BLaER1 treated with 17β-estradiol and CSF1 and Interleukin-3, amounts not matched to agents 10 nM and 100 nM (cell line): ENCODE measurements around the gene POU2F3.
A peak's percentile ranks its signal among the peaks of the same experiment; 100 is the strongest.

Source experiments
- H3K27ac ChIP-seq, 11 experiments: shearing (Covaris generic); formaldehyde crosslinking; 2 replicates each; pipeline ENCODE4 v1.8.1; 2022
- H3K27me3 ChIP-seq, 11 experiments: shearing (Covaris generic); formaldehyde crosslinking; 2 replicates each; pipeline ENCODE4 v1.8.1; 2022
- H3K36me3 ChIP-seq, 11 experiments: shearing (Covaris generic); formaldehyde crosslinking; 2 replicates each; pipeline ENCODE4 v1.8.1; 2022
- H3K4me1 ChIP-seq, 10 experiments: shearing (Covaris generic); formaldehyde crosslinking; 2 replicates each; pipeline ENCODE4 v1.8.1; 2022
- H3K4me2 ChIP-seq, 11 experiments: shearing (Covaris generic); formaldehyde crosslinking; 2 replicates each; pipeline ENCODE4 v1.8.1; 2022
- H3K4me3 ChIP-seq, 10 experiments: shearing (Covaris generic); formaldehyde crosslinking; 2 replicates each; pipeline ENCODE4 v1.8.1; 2022
- H3K9ac ChIP-seq, 11 experiments: shearing (Covaris generic); formaldehyde crosslinking; 2 replicates each; pipeline ENCODE4 v1.8.1; 2022
- H3K9me3 ChIP-seq, 11 experiments: shearing (Covaris generic); formaldehyde crosslinking; replicated peaks in 1 of 11; 2 replicates each; pipeline ENCODE4 v1.8.1; 2022
- H4K20me1 ChIP-seq, 11 experiments: shearing (Covaris generic); formaldehyde crosslinking; 2 replicates each; pipeline ENCODE4 v1.8.1; 2022
- Cebpa-rat ChIP-seq, 11 experiments: shearing (Covaris generic); IDR thresholded peaks; 2 replicates each; pipeline ENCODE4 v1.8.1; 2022

Gene POU2F3

DNA sequence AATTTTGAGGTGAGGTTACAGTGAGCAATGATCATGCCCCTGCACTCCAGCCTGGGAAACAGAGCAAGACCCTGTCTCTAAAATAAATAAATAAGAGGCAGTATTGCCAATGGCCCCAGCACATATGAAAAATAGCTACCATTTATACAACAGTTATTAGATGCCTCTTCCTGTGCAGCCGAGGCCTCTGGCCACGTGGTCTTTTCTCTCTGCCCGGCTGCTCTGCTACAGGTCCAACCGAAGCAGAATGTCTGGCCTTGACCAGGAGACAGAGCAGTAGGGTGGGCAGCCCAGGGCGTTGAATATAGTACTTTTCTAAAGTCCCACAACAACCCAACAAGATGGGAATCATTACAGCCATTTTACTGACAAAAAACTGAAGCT, 41.5 kb upstream of the POU2F3 start:
- no peaks in the 10 kb centered on the region for H3K36me3 ChIP-seq
- no peak for TF ChIP-seq Cebpa-rat (IDR thresholded peaks at IDR 0.05)
- no peaks in the 10 kb centered on the region for H4K20me1 ChIP-seq
- no peak overlapping the region for H3K4me2 ChIP-seq
- no peak overlapping the region for H3K4me3 ChIP-seq
- peaks cover 0 to 7% (median 0%) of the 10 kb centered on the region in 11 experiments; a peak in 3 of 22 replicates for H3K27me3 ChIP-seq
- no peaks in the 10 kb centered on the region for H3K9me3 ChIP-seq
- H3K4me1 ChIP-seq = peaks cover 0 to 16% (median 5%) of the 10 kb centered on the region in 10 experiments; a peak in 8 of 20 replicates
- H3K27ac ChIP-seq = no peak overlapping the region
- no peak overlapping the region for H3K9ac ChIP-seq

DNA sequence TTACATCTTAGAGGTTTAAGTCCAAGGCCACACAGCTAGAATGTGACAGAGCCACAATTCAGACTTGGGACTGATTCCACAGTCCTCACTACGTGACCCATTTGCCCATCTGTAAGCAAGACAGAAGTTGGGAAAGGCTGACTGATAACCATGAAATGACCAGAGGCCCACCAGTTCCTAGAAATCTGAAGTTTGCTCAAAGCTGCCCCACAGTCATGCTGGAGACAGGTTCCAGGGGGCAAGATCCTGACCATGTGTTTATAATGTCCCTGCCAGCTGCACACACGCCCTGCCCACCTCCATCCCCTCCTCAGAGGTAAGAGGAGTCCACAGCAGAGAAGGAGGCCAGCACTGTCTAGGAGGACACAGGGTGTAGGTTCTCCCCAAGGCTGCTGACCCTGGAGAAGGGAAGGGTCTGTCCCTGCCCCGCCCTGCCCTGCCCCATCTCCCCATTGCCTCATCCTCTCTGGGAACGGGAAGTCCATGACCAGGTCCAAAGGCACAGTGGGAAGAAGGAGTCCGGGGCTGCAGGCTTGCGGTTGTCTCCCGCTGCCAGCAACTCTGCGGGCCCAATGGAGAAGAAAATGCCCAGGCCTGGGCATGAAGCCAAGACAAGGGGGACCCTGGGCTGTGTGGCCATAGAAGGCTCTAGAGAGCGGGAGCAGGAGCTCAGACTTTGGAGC, 41.0 kb upstream of the POU2F3 start:
- Histone ChIP-seq H3K36me3 (no peaks in the 10 kb centered on the region), H3K27ac (no peak overlapping the region), H3K27me3 (peaks cover 0 to 7% (median 0%) of the 10 kb centered on the region in 11 experiments; a peak in 3 of 22 replicates)

DNA sequence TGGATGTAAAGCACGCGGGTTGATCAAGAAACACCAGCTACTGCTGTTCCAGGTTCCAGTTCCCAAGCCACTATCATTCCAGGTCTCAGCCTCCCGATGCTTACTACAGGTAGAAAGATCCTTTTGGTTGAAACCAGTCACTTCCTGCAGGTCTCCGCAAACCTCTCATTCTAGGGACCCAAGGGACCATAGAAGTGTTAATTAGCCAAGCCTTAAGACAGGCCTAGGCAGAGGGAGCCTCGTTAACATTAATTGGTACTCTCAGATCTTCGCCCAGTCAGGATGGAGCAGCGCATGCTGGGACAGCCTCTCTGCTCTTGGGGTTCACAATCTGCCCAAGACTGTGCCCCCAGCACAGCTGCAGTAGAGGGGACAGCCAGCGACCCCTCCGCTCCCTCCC, 40.3 kb upstream of the POU2F3 start:
- Histone ChIP-seq H3K9ac (no peak overlapping the region), H3K4me1 (peaks cover 0 to 16% (median 5%) of the 10 kb centered on the region in 10 experiments; a peak in 13 of 20 replicates), H3K27me3 (peaks cover 0 to 7% (median 0%) of the 10 kb centered on the region in 11 experiments; a peak in 3 of 22 replicates), H3K4me3 (no peak overlapping the region), H3K36me3 (no peaks in the 10 kb centered on the region), H3K4me2 (no peak overlapping the region), H3K27ac (no peak overlapping the region), H3K9me3 (no peaks in the 10 kb centered on the region), H4K20me1 (no peaks in the 10 kb centered on the region)
- TF ChIP-seq Cebpa-rat (IDR thresholded peaks at IDR 0.05) = no peak

More for the DNA sequence above, 41.0 kb upstream of the POU2F3 start:
- H3K9me3 ChIP-seq = no peaks in the 10 kb centered on the region
- no peak overlapping the region for H3K4me3 ChIP-seq
- peaks cover 0 to 16% (median 5%) of the 10 kb centered on the region in 10 experiments; a peak in 8 of 20 replicates for H3K4me1 ChIP-seq
- H4K20me1 ChIP-seq = no peaks in the 10 kb centered on the region
- no peak for TF ChIP-seq Cebpa-rat (IDR thresholded peaks at IDR 0.05)
- no peak overlapping the region for H3K9ac ChIP-seq
- H3K4me2 ChIP-seq = no peak overlapping the region

DNA sequence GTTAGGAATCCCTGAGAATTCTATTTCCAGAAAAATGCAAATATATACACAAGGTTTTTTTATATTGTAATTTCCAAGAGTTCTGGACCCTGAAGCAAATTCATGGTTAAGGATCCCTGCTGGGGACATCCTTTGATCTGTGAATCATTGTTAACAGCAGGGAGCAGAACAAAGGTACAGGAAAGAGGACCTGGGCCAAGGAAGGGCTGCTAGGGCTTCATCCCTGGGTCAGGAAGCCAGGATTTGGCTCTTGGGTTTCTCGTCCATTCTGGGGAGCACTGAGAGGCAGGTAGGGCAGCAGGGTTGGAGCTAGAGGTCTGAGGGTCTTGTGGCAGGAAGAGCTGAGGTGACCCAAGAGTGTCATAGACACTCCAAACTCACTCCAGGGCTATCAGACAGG, 39.3 kb upstream of the POU2F3 start:
- Histone ChIP-seq H3K4me3 (no peak overlapping the region), H3K27ac (no peak overlapping the region), H3K9ac (no peak overlapping the region), H3K36me3 (no peaks in the 10 kb centered on the region), H4K20me1 (no peaks in the 10 kb centered on the region), H3K4me1 (peaks cover 3 to 14% (median 8%) of the 10 kb centered on the region in 10 experiments; a peak in 16 of 20 replicates), H3K27me3 (peaks cover 0 to 7% (median 0%) of the 10 kb centered on the region in 11 experiments; a peak in 3 of 22 replicates), H3K9me3 (no peaks in the 10 kb centered on the region), H3K4me2 (no peak overlapping the region)
- TF ChIP-seq Cebpa-rat (IDR thresholded peaks at IDR 0.05) = no peak

DNA sequence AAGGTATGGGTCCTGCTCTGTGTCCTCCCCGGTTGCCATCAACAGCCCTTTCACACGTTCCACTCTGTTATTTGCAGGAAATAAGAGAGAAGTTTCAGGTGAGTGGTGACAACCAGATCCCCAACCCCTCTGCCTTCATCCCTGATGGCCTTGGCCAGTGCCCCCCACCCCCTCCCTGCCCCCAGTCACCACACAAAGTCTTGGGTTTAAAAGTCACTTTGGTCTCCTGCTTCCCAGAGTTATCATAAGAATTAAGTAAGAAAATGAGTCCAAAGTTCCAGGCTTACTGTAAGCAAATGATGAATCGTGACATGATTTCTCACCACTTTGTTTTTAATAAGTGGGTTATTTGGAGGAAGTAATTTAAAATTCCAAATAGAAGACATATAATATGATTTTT, 38.3 kb upstream of the POU2F3 start:
- Histone ChIP-seq H3K9me3 (no peaks in the 10 kb centered on the region), H3K4me3 (no peak overlapping the region), H3K9ac (no peak overlapping the region), H3K27ac (no peak overlapping the region), H3K27me3 (peaks cover 0 to 4% (median 0%) of the 10 kb centered on the region in 11 experiments; a peak in 3 of 22 replicates), H4K20me1 (no peaks in the 10 kb centered on the region), H3K36me3 (no peaks in the 10 kb centered on the region), H3K4me2 (no peak overlapping the region; a peak in 1 of 22 replicates), H3K4me1 (peaks cover 0 to 23% (median 8%) of the 10 kb centered on the region in 10 experiments; a peak in 9 of 20 replicates)
- no peak for TF ChIP-seq Cebpa-rat (IDR thresholded peaks at IDR 0.05)

DNA sequence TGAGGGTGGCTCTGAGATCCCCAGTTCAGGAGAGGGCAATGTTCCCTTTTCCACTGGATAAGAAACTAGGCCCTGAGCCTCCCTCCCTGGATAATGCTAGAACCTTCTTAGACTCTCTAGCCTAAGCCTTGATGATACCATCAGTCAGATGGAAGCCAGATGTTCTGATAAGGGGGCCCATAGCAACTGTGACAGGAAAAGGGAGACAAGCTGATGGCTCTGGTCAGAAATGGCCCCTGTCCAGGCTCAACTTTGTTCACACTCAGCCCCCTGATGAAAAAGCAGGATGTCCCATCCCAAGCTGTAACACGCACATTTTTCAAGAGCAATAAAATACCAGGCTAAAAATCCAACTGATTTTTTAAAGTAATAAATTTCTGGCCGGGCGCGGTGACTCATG, 36.3 kb upstream of the POU2F3 start:
- Histone ChIP-seq H3K9ac (no peak overlapping the region), H3K36me3 (no peaks in the 10 kb centered on the region), H4K20me1 (no peaks in the 10 kb centered on the region), H3K4me3 (no peak overlapping the region), H3K4me2 (no peak overlapping the region), H3K27me3 (no peaks in the 10 kb centered on the region), H3K27ac (no peak overlapping the region), H3K9me3 (no peaks in the 10 kb centered on the region), H3K4me1 (peaks cover 0 to 43% (median 14%) of the 10 kb centered on the region in 10 experiments; a peak in 15 of 20 replicates)
- TF ChIP-seq Cebpa-rat (IDR thresholded peaks at IDR 0.05) = no peak

DNA sequence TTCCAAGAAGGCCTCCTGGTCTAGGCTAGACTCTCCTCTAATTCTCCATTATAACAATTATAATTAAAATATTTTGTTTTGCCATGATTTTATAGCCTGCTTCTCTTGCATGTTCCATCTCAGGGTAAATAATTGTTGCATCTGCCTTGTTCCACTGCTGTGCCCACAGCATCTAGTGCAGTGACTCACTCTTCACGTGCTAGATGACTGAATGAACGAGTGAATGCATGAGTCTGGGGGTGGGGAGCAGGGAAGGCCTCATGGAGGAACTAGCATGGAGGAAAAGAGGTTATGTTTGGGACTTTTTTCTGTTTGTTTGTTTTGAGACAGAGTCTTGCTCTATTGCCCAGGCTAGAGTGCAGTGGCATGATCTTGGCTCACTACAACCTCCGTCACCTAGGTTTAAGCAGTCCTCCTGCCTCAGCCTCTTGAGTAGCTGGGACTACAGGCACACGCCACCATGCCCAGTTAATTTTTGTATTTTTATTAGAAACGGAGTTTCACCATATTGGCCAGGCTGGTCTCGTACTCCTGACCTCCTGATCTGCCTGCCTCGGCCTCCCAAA, 34.3 kb upstream of the POU2F3 start:
- no peak overlapping the region for H3K9ac ChIP-seq
- H3K27me3 ChIP-seq = no peaks in the 10 kb centered on the region; a peak in 1 of 22 replicates
- H4K20me1 ChIP-seq = no peaks in the 10 kb centered on the region
- peaks cover 11 to 61% (median 32%) of the 10 kb centered on the region in 10 experiments for H3K4me1 ChIP-seq
- H3K36me3 ChIP-seq = no peaks in the 10 kb centered on the region
- H3K27ac ChIP-seq = peak overlapping the region in 3 of 11 experiments; percentile 27 to 54 (median 48); a peak in 4 of 22 replicates
- TF ChIP-seq Cebpa-rat (IDR thresholded peaks at IDR 0.05) = no peak
- H3K4me2 ChIP-seq = peak overlapping the region in 5 of 11 experiments; percentile 17 to 75 (median 63); a peak in 9 of 22 replicates
- no peaks in the 10 kb centered on the region for H3K9me3 ChIP-seq
- no peak overlapping the region for H3K4me3 ChIP-seq

DNA sequence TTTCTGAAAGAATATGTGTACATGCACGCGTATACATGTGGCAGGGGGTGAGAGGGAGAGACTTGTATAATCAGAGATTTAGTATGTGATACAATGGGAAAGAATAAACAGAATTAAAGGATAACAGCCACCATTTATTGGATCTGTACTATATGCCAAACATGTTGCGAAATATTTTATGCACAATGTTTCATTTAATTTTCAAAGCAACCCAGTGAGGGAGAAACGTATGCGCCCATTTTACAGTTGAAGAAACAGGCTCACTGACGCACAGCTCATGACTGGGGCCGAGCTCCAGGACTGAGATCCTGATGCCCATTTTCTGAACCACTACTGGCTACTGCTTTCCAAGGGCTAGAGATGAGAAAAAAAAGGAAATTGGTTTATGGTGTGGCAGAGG, 32.4 kb upstream of the POU2F3 start:
- peak in 4 of 11 experiments; percentile 8 to 60 (median 36); a peak in 4 of 22 replicates for TF ChIP-seq Cebpa-rat (IDR thresholded peaks at IDR 0.05)
- Histone ChIP-seq H3K9ac (no peak overlapping the region), H3K4me1 (peaks cover 21 to 64% (median 41%) of the 10 kb centered on the region in 10 experiments), H3K4me3 (no peak overlapping the region), H3K36me3 (no peaks in the 10 kb centered on the region), H4K20me1 (peaks cover 0 to 11% (median 2%) of the 10 kb centered on the region in 11 experiments; a peak in 10 of 22 replicates), H3K27ac (peak overlapping the region in 2 of 11 experiments; percentile 83 to 84; a peak in 3 of 22 replicates), H3K9me3 (no peaks in the 10 kb centered on the region), H3K27me3 (no peaks in the 10 kb centered on the region; a peak in 1 of 22 replicates), H3K4me2 (peak overlapping the region in 5 of 11 experiments; percentile 94 to 99 (median 98); a peak in 9 of 22 replicates)

DNA sequence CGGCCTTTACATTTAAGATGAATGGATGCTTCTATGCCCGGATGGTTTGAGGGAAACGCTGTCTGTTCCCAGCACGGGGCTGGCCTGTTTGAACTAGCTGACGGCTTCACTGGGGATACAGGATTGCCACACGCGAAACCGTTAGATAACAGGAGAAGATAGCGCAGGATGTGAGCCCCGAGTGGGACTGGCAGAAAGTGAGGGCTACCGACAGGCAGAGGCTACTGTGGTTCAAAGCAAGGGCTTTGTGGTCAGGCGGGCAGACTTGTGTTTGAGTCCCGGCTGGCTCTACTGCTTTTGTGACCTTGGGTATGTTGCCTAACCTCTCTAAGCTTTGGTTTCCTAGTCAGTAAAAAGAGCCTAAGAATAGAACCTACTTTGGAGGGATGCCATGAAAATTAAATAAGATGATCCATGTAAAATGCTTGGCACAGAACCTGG, 31.9 kb upstream of the POU2F3 start:
- H3K4me2 ChIP-seq = peak overlapping the region in 7 of 11 experiments; percentile 94 to 99 (median 98); a peak in 14 of 22 replicates
- peaks cover 0 to 16% (median 7%) of the 10 kb centered on the region in 11 experiments; a peak in 13 of 22 replicates for H4K20me1 ChIP-seq
- no peaks in the 10 kb centered on the region for H3K36me3 ChIP-seq
- H3K27ac ChIP-seq = peak overlapping the region in 4 of 11 experiments; percentile 25 to 84 (median 58); a peak in 7 of 22 replicates
- H3K9me3 ChIP-seq = no peaks in the 10 kb centered on the region
- H3K27me3 ChIP-seq = no peaks in the 10 kb centered on the region; a peak in 1 of 22 replicates
- H3K4me3 ChIP-seq = no peak overlapping the region
- peak overlapping the region in 1 of 11 experiments; percentile 12; a peak in 1 of 22 replicates for H3K9ac ChIP-seq
- no peak for TF ChIP-seq Cebpa-rat (IDR thresholded peaks at IDR 0.05)
- peaks cover 26 to 69% (median 46%) of the 10 kb centered on the region in 10 experiments for H3K4me1 ChIP-seq
